Mesothelial cell of epicardium (in vitro differentiated cells): ENCODE measurements around the gene AP3B1. TPM values are rescaled to one million over a fixed set of nuclear protein-coding genes. Genes with fewer than 3 reads are reported as not detected.

Source experiments
- DNase-seq, 2 experiments: peaks; one replicate each; pipeline ENCODE4 v3.0.0; 2021; ENCODE audit warnings: low spot score in 2 of 2; ENCODE audit not compliant: unreplicated experiment in 2 of 2
- H3K27ac Mint-ChIP-seq: 2 replicates; pipeline ENCODE4 v1.8.0; 2021; ENCODE audit warnings: mixed read lengths
- H3K27me3 Mint-ChIP-seq: 2 replicates; pipeline ENCODE4 v1.8.0; 2021; ENCODE audit warnings: low read depth, mixed read lengths
- H3K36me3 Mint-ChIP-seq: 2 replicates; pipeline ENCODE4 v1.8.0; 2021; ENCODE audit warnings: mixed read lengths
- H3K4me1 Mint-ChIP-seq: 2 replicates; pipeline ENCODE4 v1.8.0; 2021; ENCODE audit warnings: mixed read lengths
- H3K4me3 Mint-ChIP-seq: 2 replicates; pipeline ENCODE4 v1.8.0; 2021; ENCODE audit warnings: mild to moderate bottlenecking, moderate library complexity, mixed read lengths
- H3K9me3 Mint-ChIP-seq: 2 replicates; pipeline ENCODE4 v1.8.0; 2021; ENCODE audit warnings: mixed read lengths
- total RNA-seq: library from RNA; stranded (reverse); gene quantifications from 3 replicates; pipeline ENCODE4 v1.2.1, GENCODE V29; 2021
- TF ChIP-seq, protein P1 (sequence below): fragments of 200-600 bp; sonication (generic); IDR thresholded peaks from one replicate; pipeline ENCODE4 v1.5.0; 2021; ENCODE audit warnings: antibody characterized with exemption; ENCODE audit not compliant: unreplicated experiment

The AP3B1 gene
- total RNA-seq, 1 donor from 2014 or later, result 50.6 TPM

DNA sequence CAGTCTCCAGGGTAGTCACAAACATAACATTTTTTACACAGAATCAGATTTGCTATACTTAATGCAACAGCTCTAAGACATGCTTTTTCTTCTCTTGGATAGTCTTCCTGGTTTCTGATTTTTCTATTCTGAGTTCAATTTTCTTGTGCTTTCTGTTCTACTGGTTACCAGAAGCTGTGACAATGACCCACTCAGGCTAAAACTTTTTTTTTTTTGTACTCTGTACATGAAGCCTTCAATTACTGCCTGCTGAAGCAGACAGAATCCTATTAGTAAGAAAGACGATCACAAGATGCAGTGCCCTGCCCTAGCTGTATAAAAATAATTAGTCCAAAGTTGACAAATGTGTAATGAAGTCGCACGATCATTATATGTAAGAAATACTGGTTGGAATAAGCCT, 287.3 kb downstream of the AP3B1 start:
- Mint-ChIP-seq H3K27me3 (no peaks in the 10 kb centered on the region), H3K27ac (no peak overlapping the region), H3K4me3 (no peak overlapping the region), H3K36me3 (no peaks in the 10 kb centered on the region), H3K9me3 (no peaks in the 10 kb centered on the region), H3K4me1 (peaks cover 9% of the 10 kb centered on the region)
- no peak for DNase-seq
- TF ChIP-seq, protein P1, sequence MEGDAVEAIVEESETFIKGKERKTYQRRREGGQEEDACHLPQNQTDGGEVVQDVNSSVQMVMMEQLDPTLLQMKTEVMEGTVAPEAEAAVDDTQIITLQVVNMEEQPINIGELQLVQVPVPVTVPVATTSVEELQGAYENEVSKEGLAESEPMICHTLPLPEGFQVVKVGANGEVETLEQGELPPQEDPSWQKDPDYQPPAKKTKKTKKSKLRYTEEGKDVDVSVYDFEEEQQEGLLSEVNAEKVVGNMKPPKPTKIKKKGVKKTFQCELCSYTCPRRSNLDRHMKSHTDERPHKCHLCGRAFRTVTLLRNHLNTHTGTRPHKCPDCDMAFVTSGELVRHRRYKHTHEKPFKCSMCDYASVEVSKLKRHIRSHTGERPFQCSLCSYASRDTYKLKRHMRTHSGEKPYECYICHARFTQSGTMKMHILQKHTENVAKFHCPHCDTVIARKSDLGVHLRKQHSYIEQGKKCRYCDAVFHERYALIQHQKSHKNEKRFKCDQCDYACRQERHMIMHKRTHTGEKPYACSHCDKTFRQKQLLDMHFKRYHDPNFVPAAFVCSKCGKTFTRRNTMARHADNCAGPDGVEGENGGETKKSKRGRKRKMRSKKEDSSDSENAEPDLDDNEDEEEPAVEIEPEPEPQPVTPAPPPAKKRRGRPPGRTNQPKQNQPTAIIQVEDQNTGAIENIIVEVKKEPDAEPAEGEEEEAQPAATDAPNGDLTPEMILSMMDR, result no peak

DNA sequence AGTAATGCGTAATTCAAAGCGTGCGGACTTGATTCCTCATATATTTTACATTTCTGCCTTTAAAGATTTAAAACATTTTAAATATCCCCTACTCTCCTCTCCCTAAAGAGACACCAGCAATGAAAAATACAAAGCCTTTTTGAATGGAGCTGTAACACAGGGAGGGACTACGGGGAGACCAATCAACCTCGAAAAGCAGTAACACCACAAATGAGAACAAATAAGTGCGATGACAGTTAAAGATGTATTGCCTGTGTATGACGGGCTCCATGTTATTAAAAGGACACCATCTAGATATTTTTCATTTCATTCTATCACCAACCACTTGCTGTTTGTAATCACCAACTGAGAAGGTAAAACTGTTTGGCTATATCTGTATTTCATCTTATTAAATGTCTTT, 288.0 kb downstream of the AP3B1 start:
- no peak overlapping the region for H3K4me3 Mint-ChIP-seq
- peaks cover 9% of the 10 kb centered on the region for H3K4me1 Mint-ChIP-seq
- no peak for DNase-seq
- H3K36me3 Mint-ChIP-seq, result no peaks in the 10 kb centered on the region
- no peaks in the 10 kb centered on the region for H3K9me3 Mint-ChIP-seq
- H3K27ac Mint-ChIP-seq, result no peak overlapping the region
- H3K27me3 Mint-ChIP-seq, result no peaks in the 10 kb centered on the region
- TF ChIP-seq, protein P1, result no peak

DNA sequence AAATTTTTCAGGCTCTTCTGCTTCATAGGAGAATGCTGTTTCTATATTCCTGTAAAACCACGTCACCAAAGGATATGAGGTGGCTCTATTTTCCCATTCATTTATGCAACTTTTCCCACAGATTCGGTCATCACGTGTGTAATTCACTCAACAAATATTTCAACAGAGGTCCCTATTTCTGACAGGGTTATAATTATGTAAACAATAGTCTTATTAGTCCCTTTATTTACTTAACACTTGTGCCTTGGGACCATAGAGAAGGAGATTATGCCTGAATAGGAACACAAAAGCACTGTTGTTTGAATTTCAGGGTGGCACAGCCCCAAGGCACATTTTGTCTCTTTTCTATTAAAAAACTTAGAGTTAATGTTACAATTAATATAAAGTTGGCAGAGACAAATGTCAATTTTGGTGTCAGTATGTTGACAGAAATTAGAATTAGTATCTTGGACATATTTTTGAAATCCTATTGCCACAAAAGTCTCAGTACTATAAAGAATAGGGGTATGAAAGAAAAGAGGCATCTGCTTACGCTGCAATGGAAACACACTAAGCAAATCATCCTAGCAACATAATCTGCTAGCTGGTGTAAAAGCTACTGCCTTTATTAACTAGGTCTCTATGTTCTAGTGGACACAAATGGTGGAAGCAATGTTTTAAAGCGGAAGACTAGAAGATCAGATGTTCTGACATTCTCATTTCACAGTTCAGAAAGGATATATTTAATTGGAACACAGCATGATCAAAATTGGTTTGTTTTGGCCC, 289.3 kb downstream of the AP3B1 start:
- H3K36me3 Mint-ChIP-seq, result peaks cover 4% of the 10 kb centered on the region
- peaks cover 10% of the 10 kb centered on the region for H3K4me1 Mint-ChIP-seq
- no peak overlapping the region for H3K4me3 Mint-ChIP-seq
- DNase-seq, result no peak
- TF ChIP-seq, protein P1, result no peak
- no peaks in the 10 kb centered on the region for H3K27me3 Mint-ChIP-seq
- H3K9me3 Mint-ChIP-seq, result no peaks in the 10 kb centered on the region
- H3K27ac Mint-ChIP-seq, result no peak overlapping the region

DNA sequence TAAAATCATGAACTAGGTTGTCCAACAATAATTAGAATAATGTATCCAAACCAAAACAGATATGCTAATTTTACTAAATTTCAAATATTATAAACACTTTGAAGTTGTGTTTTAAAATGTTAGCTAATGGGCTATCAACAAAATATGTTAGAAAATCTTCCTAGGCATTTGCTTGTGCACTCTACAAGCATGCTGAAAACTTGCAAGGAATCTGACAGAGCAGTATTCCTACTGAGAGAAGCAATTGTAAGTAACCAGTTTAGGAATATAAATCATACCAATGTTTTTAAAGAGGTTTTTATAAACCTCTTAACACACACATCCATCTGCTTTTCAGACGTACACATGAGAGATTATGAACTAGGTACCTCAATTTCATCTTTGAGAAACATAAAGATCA, 289.9 kb downstream of the AP3B1 start:
- Mint-ChIP-seq H3K27me3 (no peaks in the 10 kb centered on the region), H3K9me3 (no peaks in the 10 kb centered on the region), H3K36me3 (peaks cover 6% of the 10 kb centered on the region), H3K4me1 (peaks cover 12% of the 10 kb centered on the region), H3K27ac (no peak overlapping the region), H3K4me3 (no peak overlapping the region)
- TF ChIP-seq, protein P1, result no peak
- DNase-seq, result no peak

DNA sequence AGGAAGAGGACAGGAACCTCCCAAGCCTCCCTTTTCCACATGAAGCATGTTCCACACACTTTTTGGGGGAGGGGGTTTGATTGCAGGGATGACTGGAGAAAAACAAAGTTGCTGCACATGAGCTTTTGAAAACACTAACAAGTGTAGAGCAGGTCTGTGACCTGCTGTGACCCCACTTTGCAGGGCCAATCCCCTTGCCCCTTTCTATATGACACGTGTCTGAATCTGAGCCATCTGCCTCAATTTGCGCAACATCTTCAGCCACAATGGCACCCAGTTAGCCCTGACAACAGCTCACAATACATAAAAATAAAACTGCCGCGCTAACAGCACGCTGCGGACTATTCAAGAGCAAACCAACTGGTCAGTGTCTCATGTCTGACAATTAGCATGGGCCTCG, 290.6 kb downstream of the AP3B1 start:
- H3K27me3 Mint-ChIP-seq, result no peaks in the 10 kb centered on the region
- peaks cover 12% of the 10 kb centered on the region for H3K4me1 Mint-ChIP-seq
- DNase-seq, result no peak
- H3K9me3 Mint-ChIP-seq, result no peaks in the 10 kb centered on the region
- H3K36me3 Mint-ChIP-seq, result peaks cover 12% of the 10 kb centered on the region
- no peak overlapping the region for H3K4me3 Mint-ChIP-seq
- no peak overlapping the region for H3K27ac Mint-ChIP-seq
- TF ChIP-seq, protein P1, result no peak
